WERI-Rb-1 (cell line): Measurements from ENCODE around the gene XPA.
"Not testable (repeated sequence)": the region's sequence is repeated elsewhere in the genome, so short reads cannot be mapped to it uniquely, and the experiment has no call there.

Experiments
- DNase-seq: peaks from one replicate; pipeline ENCODE4 v3.0.0-alpha.2; 2020
- H3K27ac ChIP-seq: fragments of 250-450 bp; sonication (Bioruptor Pico); 2 replicates; pipeline ENCODE4 v1.5.1; 2020; ENCODE audit warnings: mild to moderate bottlenecking, moderate library complexity
- H3K27me3 ChIP-seq: fragments of 250-450 bp; sonication (Bioruptor Pico); 2 replicates; pipeline ENCODE4 v1.5.1; 2021; ENCODE audit warnings: mild to moderate bottlenecking, low read depth, moderate library complexity; ENCODE audit not compliant: insufficient read depth, severe bottlenecking
- H3K36me3 ChIP-seq: fragments of 250-450 bp; sonication (Bioruptor Pico); 2 replicates; pipeline ENCODE4 v1.5.1; 2020; ENCODE audit warnings: mild to moderate bottlenecking, moderate library complexity
- H3K4me3 ChIP-seq: 2 replicates; pipeline ENCODE4 v1.5.1; 2011; ENCODE audit warnings: low read depth, mild to moderate bottlenecking, control low read depth, low read length
- H3K9me3 ChIP-seq: fragments of 250-450 bp; sonication (Bioruptor Pico); 2 replicates; pipeline ENCODE4 v1.5.1; 2021; ENCODE audit warnings: mild to moderate bottlenecking, moderate library complexity; ENCODE audit not compliant: severe bottlenecking
- TF ChIP-seq, protein P1 (sequence below): IDR thresholded peaks from 2 replicates; pipeline ENCODE4 v1.5.1; 2011; ENCODE audit warnings: low read depth, mild to moderate bottlenecking, control low read depth, inconsistent platforms, low read length

XPA gene

DNA sequence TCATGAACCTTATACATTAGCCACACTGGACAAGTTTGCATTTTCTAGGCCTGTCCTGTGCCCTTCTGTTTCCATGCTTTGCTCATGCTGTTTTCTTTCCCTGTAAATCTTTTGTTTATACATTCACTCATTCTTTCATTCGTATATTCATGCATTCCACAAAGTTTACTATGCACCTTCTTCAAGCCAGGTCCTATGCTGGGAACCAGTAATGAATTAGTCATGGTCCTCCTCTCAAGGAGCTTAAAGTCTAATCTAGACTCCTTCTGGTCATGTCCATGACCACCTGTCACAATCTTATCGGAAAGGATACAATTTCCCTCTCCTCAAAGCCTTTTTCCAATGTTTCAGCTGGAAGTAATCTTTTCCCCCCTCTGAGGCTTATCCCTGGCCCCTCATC lies 9.1 kb upstream of the XPA start:
- H3K4me3 ChIP-seq: no peak overlapping the region
- no peak for DNase-seq
- H3K27ac ChIP-seq: no peak overlapping the region
- TF ChIP-seq, protein P1, sequence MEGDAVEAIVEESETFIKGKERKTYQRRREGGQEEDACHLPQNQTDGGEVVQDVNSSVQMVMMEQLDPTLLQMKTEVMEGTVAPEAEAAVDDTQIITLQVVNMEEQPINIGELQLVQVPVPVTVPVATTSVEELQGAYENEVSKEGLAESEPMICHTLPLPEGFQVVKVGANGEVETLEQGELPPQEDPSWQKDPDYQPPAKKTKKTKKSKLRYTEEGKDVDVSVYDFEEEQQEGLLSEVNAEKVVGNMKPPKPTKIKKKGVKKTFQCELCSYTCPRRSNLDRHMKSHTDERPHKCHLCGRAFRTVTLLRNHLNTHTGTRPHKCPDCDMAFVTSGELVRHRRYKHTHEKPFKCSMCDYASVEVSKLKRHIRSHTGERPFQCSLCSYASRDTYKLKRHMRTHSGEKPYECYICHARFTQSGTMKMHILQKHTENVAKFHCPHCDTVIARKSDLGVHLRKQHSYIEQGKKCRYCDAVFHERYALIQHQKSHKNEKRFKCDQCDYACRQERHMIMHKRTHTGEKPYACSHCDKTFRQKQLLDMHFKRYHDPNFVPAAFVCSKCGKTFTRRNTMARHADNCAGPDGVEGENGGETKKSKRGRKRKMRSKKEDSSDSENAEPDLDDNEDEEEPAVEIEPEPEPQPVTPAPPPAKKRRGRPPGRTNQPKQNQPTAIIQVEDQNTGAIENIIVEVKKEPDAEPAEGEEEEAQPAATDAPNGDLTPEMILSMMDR: no peak
- H3K9me3 ChIP-seq: no peaks in the 10 kb centered on the region
- H3K36me3 ChIP-seq: no peaks in the 10 kb centered on the region
- H3K27me3 ChIP-seq: no peaks in the 10 kb centered on the region

DNA sequence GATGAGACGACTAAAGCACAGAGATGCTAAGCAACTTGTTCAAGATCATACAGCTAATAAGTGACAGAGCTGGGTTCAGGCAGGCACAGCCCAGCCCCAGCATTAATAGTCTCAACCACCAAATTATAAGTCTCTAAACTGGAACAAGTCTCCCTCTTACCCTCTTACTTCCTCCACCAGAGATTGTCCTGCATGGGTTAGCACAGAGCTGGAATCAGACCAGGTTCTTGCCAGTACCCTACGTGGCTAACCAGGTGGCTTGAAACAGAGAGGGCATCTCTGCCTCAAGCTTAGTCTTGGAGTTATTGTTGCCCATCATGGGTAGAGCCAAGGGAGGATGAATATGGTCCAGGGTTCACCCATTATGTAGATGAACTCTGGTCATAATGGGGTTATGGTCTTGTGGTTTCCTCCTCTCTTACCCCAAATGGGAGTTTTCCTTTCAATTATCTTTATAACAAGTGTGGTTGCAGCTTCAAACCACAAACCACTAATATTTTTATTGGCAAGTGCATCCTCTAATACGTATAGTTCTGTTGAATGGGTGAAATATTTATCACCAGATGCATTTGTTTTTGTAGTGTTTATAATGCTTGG lies 8.3 kb upstream of the XPA start:
- no peaks in the 10 kb centered on the region for H3K27me3 ChIP-seq
- no peaks in the 10 kb centered on the region for H3K36me3 ChIP-seq
- TF ChIP-seq, protein P1: no peak
- no peak for DNase-seq
- H3K9me3 ChIP-seq: no peaks in the 10 kb centered on the region
- no peak overlapping the region for H3K4me3 ChIP-seq
- H3K27ac ChIP-seq: no peak overlapping the region

DNA sequence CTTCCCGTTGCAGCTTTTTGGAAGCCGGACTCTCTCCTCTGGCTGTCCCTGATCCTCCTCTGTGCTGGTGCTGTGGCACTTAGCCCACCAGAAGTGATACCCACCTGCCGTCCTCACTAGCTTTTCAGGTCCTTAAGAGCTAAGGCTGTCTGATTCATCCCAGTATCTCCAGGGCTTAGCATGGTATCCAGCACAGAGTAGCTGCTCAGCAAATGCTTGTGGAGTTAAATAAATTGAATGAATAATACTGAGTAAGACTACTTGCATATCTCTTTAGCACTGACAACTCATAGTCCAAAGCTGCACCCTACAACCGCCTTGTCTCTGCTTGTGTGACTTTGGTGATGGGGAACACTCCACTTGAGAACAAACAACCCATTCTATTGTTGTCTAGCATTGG lies 7.7 kb upstream of the XPA start:
- H3K27me3 ChIP-seq: no peaks in the 10 kb centered on the region
- no peaks in the 10 kb centered on the region for H3K36me3 ChIP-seq
- no peak overlapping the region for H3K4me3 ChIP-seq
- TF ChIP-seq, protein P1: no peak
- DNase-seq: no peak
- no peaks in the 10 kb centered on the region for H3K9me3 ChIP-seq
- no peak overlapping the region for H3K27ac ChIP-seq

DNA sequence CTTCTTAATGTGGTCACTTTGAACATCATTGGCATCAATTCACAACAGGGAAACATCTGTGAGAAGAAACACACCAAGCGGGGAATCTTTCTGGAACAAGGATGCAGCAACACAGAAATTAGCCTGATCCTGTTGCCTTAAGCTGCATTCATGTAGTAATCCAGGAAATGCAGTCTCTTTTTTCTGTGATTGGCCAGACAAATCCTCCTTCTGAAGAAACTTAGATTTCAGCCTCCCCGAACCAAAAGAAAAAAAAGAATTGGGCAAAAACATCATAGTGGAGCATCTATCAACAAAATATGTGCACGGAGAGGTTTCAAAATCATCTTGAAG lies 7.2 kb upstream of the XPA start:
- no peak for DNase-seq
- H3K36me3 ChIP-seq: no peaks in the 10 kb centered on the region
- TF ChIP-seq, protein P1: no peak
- H3K4me3 ChIP-seq: no peak overlapping the region
- H3K27me3 ChIP-seq: no peaks in the 10 kb centered on the region
- H3K9me3 ChIP-seq: no peaks in the 10 kb centered on the region
- H3K27ac ChIP-seq: no peak overlapping the region

DNA sequence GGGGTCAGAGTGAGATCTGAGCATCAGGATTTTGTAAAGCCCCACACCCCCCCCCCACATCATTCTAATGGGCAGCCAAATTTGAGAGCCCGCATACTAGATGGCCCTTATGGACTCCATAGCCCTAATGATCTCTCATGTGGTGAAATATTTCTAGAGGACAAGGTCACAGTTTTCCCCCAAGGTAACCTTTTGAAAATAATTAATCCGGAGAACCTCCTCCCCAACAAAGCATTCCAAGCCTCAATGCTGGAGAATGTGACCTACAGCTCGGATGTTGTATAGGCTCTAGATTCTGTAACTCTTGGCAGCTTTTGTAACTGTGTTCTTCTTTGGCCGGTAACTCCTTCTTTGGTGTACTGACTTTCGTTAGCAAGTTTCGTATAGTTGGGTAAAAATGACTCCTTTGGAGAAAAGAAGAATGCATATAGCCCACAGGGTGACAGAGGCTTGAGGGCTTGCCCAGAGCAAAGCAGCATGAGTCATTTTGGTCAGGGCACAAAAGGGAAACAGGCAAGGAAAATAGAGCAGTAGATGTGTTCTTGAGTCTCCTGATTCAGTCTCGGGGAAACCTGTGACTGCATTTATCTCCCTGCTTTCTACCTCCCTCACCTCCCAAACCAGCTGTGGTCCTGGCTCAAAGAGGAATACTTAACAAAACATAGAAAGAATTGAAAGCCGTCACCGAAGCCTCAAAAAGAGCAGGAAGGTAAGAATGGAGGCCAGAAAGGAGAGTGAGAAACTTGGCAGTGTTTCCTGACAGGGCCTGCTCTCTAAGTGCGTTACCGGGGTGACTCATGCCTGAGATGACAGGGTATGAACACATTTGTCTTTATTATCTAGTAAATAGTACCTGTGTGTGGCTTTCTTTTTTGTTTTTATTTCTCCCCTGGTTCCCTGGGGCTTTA lies 6.6 kb upstream of the XPA start:
- TF ChIP-seq, protein P1: no peak
- H3K9me3 ChIP-seq: no peaks in the 10 kb centered on the region
- no peak for DNase-seq
- no peak overlapping the region for H3K27ac ChIP-seq
- H3K27me3 ChIP-seq: no peaks in the 10 kb centered on the region
- H3K4me3 ChIP-seq: no peak overlapping the region
- no peaks in the 10 kb centered on the region for H3K36me3 ChIP-seq

DNA sequence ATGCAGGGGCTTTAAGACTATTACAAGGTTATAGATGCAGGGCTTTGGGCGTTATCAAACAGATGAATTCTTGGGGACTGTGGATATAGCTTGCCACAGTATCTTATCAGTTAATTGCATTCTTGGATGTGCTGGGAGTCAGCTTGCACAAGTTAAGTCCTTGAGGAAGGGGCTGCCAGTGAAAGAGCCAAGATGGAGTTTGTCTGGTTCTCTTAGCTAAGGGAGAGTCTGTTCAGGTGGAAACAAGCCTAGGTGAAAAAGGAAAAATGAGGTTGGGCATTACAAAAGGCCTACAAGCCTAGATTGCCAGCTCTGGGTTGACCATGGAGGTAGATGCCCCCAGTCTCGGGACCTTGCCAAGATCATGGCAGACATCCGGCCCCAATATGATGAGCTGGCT lies 2.7 kb upstream of the XPA start:
- H3K4me3 ChIP-seq, H3K27me3 ChIP-seq, H3K27ac ChIP-seq, H3K36me3 ChIP-seq, DNase-seq, H3K9me3 ChIP-seq: not testable (repeated sequence)

DNA sequence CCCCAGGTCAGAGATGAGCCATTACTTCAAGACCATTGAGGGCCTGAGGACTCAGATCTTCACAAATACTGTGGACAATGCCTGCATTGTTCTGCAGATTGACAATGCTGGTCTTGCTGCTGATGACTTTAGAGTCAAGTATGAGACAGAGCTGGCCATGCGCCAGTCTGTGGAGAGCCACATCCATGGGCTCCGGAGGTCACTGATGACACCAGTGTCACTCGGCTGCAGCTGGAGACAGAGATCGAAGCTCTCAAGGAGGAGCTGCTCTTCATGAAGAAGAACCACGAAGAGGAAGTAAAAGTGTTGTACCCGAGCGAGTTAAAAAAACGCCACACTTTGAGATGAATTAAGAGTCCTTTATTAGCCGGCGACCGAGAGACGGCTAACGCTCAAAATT lies 2.1 kb upstream of the XPA start:
- H3K9me3 ChIP-seq, H3K27ac ChIP-seq, DNase-seq, H3K4me3 ChIP-seq, H3K27me3 ChIP-seq: not testable (repeated sequence)
- peaks cover 12% of the 10 kb centered on the region for H3K36me3 ChIP-seq
